ENCODE measurements around the gene TMEM150B.

The TMEM150B gene

DNA sequence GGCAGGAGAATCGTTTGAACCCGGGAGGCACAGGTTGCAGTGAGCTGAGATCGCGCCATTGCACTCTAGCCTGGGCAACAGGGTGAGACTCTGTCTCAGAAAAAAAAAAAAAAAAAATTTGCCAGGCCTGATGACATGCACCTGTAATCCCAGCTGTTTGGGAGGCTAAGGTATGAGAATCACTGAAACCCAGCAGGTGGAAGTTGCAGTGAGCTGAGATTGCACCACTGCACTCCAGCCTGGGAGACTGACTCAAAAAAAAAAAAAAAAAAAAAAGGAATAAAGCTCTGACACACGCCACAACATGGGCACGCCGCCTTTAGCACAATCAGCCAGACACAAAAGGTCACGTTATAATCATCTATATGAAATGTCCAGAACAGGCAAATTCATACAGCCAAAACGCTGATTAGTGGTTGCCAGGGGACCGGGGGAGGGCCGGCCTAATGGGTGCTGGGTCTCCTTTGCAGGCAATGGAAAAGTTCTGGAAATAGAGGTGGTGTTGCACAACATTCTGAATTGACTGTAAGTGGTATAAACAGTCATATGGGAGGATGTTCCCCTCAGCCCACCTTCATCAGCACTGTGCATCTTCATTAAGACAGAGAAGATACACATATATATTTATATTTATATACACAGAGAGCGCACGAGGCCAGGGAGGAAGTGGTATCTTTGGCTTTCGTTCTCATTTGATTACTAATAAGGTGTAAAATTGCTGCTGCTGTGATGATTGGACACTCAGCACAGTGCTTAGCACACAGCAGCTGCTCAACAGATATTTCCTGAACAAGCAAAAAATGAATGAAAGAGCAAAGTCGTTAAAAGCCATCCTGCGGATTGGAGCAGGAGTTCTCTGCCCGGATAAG lies 49.1 kb downstream of the TMEM150B start:
- DNase-seq = no peak

DNA sequence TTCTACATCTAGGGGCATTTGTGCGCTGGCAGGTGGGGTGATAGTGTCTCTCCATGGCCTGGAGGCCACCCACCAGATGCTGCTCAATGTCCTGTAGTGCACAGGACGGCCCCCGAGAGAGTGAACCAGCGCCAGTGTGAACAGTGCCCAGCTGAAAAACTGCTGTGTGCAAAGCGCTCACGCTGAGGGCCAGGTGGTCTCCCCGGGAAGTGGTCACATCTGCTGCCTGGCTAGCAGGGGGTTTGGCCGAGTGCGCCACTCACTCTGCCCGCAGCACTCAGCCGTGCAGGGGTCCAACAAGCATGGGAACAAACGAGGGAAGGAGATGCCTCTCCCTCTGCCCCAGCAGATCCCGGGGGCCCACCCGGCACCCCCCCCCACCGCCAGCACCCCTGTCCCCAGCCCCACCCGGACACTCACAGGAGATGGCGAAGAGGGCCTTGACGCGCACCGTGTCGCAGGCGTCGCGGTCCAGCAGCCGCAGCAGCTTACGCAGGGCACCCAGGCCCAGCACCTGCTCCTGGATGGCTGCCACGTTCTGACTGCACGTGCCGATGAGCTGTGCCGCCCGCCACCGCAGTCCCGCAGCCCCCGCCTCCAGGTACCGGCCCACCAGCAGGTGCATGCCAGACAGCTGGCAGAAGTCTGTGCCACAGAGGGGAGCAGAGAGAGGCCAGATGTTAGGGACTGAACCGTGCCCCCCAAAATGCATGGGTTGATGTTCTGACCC lies 51.0 kb downstream of the TMEM150B start:
- no peak for DNase-seq

DNA sequence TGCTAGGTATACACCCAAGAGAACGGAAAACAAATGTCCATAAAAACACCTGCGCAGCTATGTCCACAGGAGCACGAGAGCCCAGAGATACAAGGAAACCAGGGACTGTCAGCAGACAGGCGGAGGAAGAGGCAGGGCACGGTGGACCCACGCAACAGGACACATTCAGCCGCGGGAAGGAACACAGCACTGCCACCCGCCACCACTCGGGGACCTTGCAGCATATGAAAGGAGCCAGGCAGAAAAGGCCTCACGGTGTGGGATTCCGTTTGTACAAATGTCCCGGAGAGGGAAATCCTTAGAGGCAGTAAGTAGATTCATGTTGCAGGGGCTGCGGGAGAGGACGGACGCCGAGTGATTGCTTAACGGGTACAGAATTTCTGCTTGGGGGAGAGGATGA lies 53.0 kb downstream of the TMEM150B start:
- DNase-seq = no peak

DNA sequence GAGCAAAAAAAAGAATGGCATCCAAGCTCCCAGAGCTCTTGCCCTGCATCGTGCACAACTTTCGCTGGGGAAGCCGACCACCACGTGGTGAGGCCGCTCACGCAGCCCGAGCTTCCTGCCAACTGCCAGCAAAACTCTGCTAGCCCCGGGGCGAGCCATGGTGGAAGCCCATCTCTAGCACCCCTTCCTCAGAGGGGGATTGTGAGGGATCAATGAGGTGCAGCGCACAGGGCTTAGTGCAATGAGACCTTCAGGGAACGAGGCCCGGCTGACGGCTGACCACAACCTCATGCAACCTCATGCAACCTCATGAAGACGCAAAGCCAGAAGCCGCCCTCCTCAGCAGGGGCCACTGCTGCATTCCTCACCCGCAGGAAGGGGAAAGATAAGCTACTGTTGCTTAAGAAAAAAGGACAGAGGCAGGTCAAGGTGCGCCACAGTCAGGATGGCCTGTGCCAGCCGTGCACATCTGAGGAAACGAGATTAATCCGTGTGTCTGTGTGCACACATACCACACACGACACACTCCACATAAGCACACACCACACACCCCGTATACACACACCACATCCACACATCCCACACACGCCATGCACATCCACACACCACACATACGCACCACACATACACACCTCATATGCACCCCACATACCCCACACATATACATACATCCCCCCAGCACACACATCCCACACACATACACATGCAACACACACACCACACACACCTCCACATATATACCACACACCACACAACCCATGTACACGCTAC lies 54.8 kb downstream of the TMEM150B start:
- no peak for DNase-seq

DNA sequence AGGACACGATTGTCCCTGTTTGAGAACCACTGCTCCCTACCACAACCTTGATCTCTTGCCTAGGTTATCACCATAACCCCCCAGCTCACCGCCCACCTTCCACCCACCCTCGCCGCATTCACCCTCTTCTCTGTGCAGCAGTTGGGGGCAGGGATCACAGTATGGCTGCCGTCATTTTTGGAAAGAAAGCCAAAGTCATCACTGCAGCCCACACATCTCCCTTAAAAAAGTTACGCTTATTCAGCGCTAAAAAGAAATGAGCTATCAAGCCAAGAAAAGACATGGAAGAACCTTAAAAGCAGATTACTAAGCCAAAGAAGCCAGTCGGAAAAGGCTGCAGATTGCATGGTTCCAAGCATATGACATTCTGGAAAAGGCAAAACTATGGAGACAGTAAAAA lies 55.8 kb downstream of the TMEM150B start:
- DNase-seq = no peak

DNA sequence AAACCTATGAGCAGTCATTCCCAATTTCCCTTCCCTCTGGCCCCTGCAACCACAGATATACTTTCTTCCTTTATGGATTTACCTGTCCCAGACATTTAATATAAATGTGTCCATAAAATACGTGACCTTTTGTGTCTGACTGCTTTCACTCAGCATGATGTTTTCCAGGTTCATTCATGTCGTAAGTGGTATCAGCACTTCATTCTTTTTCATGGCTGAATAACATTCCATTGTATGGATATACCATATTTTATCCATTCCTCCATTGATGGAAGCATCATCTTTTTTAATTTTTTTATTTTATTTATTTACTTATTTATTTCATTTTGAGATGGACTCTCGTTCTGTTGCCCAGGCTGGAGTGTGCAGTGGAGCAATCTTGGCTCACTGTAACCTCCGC lies 58.3 kb downstream of the TMEM150B start:
- DNase-seq = no peak

DNA sequence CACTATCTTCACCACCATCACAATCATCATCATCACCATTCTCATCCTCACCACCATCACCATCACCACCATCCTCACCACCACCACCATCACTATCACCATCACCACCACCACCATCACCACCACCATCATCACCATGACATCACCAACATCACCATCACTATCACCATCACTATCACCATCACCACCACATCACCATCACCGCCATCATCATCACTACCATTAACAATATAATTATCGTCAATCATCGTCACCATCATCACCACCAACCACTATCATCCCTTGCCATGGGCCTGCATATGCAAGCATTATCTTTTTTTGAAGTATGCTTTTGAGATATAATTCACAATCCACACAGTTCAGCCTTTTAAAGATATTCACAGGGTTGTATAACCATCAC lies 58.7 kb downstream of the TMEM150B start:
- DNase-seq = no peak

DNA sequence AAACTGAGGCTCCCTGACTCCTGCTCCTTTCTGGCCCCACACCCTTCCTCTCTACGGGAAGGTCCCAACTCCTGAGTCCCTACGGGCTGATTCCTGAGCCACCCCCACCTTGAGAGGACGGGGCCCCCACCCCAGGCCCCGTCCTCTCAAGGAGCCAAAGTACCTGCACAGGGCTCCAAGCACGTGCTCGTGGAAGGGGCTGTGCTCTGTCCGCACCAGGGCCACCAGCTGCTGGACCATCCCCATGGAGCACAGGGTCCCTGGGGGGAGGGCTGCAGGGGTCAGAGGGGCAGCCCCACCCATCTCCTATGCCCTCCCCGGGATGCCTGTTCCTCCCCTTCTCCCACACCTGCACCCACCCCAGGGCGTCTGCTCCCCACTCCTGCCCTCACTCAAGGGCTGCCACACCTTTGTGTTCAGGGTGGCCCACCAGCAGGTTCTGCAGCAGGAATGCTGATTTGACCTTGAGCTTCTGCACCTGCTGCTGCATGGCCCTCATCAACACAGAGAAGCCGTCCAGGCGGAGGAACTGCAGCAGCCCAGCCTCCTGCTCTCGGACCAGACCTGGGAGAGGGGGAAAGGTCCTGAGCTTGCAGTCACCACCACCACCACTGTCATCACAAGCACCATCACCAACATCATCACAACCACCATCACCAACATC lies 59.3 kb downstream of the TMEM150B start:
- no peak for DNase-seq

DNA sequence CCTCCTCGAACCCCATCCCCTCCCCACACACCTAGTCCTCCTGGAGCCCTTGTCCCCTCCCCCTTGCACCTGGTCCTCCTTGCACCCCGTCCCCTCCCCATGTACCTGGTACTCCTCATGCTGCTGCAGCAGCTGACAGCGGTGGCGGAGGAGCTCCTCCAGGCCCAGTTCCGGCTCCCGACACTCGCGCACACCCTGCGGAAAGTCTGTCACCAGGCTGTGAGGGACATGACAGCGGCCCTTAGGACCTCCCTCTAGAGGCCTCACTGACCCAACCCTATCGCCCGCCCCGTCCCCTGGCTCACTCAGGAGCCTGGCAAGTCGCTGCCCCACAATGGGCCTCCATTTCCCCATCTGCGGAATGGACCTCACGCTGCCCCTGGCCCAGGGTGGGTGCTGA lies 60.0 kb downstream of the TMEM150B start:
- DNase-seq = no peak

DNA sequence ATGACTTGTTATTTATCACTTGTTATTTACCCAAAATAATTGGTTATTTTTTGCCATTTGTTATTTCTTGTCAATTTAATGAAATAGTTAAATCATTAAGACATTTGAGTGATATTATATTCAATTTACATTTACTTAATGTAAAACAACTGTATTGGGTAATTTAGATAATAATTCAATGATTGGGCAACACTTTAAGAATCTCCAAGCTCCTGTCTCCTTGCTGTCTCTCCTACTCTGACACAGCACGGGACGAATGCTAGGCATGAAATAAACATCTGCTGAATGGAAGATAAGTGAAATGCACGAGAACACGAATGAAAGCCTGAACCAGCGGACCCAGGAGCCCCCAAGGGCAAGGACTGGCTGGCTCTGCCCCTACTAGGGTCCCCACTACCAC lies 60.6 kb downstream of the TMEM150B start:
- DNase-seq = no peak
